ENCODE measurements around the gene OR5K2. TPM values are rescaled to one million over a fixed set of nuclear protein-coding genes. Genes with fewer than 3 reads are reported as not detected.

Gene OR5K2
- not detected in 2 replicates for total RNA-seq

GRCh38 chr3:98497381-98497780 lies at the start of gene OR5K2:
Gene OR5K2 (plus strand): TSS chr3:98497681. CDS start chr3:98497681, 0 bp downstream.

DNA sequence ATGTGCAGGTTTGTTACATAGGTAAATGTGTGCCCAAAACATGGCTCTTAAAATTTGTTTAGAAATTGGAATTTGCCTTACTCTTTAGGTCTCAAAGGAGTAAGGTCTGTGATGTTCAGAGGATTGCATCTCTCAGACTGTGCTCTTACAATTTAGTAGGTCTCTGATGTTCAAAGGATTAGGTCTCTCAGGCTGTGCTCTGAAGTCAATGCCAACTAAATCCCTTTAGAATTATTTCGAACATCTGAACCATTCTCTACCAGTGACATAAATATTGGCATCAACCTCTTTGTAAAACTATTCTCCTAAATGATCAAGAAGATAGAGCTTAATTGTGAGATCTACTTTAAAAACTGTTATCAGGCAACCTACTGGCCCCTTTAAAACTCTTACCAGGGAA lies 34.6 kb upstream of the OR5K2 start, which contains the start of gene OR5K1:
TSS of gene OR5K1 (plus strand) at position 301 of the 400 bp plus-strand sequence. CDS start 6,376 bp downstream, outside the sequence.

DNA sequence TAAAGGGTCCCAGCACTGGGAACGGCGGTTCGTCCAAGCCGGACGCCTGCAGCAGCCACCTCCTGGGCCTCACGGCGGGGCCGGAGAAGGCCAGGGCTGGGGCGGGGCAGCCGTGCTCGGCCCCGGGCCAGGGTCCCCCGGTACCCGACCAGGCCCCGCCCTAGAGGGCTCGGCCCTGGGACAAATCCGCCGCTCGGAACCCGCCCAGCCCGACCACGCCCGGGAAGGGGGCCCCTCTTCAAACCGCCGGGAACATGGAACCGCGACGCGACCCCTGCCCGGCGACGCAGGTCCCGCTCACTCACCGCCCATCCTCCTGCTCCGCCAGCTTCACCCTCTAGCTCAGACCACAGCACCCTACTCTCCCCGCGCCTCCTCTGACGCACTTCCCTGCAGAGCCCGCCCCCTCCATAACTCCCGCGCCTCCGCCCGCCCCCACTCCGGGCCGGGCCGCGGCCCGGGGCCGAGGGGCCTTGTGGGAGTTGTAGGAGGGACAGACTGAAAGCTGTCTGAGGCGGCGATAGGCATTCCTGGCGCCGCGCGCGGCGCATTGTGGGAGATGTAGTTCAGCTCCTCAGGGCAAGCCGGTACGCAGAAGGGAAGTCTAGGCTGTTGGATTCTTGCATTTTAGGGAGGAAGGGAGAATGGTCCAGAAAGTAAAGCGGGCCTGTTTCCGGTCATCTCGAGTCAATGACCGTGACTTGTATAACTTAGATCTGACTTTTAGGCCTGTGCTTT lies 25.2 kb downstream of the OR5K2 start, which contains the start of gene CLDND1:
TSS of gene CLDND1 (minus strand) at position 359 of the 738 bp plus-strand sequence. CDS start 1,478 bp downstream, outside the sequence.

DNA sequence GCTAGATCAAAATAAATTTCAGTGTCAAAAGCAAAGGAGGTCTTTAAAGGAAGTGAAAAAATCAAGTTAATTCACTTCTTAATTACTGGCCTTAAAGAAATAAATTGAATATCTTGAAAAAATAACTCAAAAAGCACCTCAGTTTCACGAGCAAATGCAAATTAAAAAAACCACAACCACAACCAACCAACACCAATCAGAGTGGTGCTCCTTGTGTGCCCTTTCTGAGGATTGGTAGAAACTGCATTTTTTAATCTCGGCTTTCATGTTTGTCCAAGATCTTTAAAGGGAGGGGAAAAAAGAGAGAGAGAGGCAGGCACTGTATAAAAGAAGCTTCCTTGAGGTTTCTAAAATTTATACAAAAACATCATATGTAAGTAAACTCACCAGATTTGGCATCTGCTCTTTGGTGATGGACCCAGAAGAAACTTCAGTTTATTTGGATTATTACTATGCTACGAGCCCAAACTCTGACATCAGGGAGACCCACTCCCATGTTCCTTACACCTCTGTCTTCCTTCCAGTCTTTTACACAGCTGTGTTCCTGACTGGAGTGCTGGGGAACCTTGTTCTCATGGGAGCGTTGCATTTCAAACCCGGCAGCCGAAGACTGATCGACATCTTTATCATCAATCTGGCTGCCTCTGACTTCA lies 34.3 kb downstream of the OR5K2 start, which contains the start of gene GPR15:
TSS of gene GPR15 (plus strand) at position 357 of the 653 bp plus-strand sequence. CDS start at position 413, 56 bp downstream.

Other genes with a start within 250 kb of the OR5K2 start
- gene OR5H6, start 233.4 kb upstream of the OR5K2 start, total RNA-seq: not detected in 2 replicates
- not detected in 2 replicates for gene OR5H2, start 215.2 kb upstream of the OR5K2 start, total RNA-seq
- gene OR5K4, start 143.8 kb upstream of the OR5K2 start, total RNA-seq: not detected in 2 replicates
- gene OR5K3, start 107.0 kb upstream of the OR5K2 start, total RNA-seq: not detected in 2 replicates
- not detected in 2 replicates for gene OR5K1, start 34.5 kb upstream of the OR5K2 start, total RNA-seq
- gene CLDND1, start 25.2 kb downstream of the OR5K2 start, total RNA-seq: 83.8 and 97.7 TPM in 2 replicates
- not detected in 2 replicates for gene GPR15, start 34.3 kb downstream of the OR5K2 start, total RNA-seq
- gene CPOX, start 95.9 kb downstream of the OR5K2 start, total RNA-seq: 48.4 and 51.7 TPM in 2 replicates

Measured in cardiac atrium fibroblast (primary cell).